HEK293 (cell line): ENCODE results near the gene IL1RAPL1.

Experiments
- CTCF ChIA-PET: fragments of 350-600 bp; formaldehyde crosslinking; extraction: SDS; loops from one replicate; lab custom pipeline; 2021; ENCODE audit warnings: antibody characterized with exemption; lab: Yijun Ruan, JAX
- POLR2A ChIA-PET: fragments of 300-600 bp; formaldehyde crosslinking; extraction: SDS; loops from one replicate; lab custom pipeline; 2020; ENCODE audit warnings: antibody characterized with exemption, inconsistent platforms; lab: Yijun Ruan, JAX
- H3K27ac ChIP-seq: fragments of 200-500 bp; sonication (Bioruptor generic); 2 replicates; pipeline ENCODE4 v1.5.1; 2014; ENCODE audit warnings: low read depth, low read length, control low read depth, inconsistent platforms; ENCODE audit errors: extremely low read depth
- H3K36me3 ChIP-seq, 2 experiments: fragments of 200-500 bp in 1 of 2; sonication (Bioruptor generic) in 1 of 2; 1 replicate in 1 of 2; 2 replicates in 1 of 2; pipeline ENCODE4 v1.5.1; 2014 to 2017; ENCODE audit warnings: inconsistent platforms in 2 of 2, low read length in 2 of 2; ENCODE audit not compliant: control insufficient read depth in 2 of 2, insufficient read depth in 1 of 2
- H3K4me1 ChIP-seq: fragments of 200-500 bp; sonication (Bioruptor generic); 2 replicates; pipeline ENCODE4 v1.5.1; 2014; ENCODE audit warnings: mild to moderate bottlenecking, low read length, inconsistent platforms; ENCODE audit not compliant: control insufficient read depth, insufficient read depth
- H3K4me3 ChIP-seq: 2 replicates; pipeline ENCODE4 v1.5.1; 2011; ENCODE audit warnings: low read depth, mild to moderate bottlenecking, control low read depth, low read length, moderate library complexity
- H3K9me3 ChIP-seq: fragments of 200-500 bp; sonication (Bioruptor generic); 2 replicates; pipeline ENCODE4 v1.5.1; 2014; ENCODE audit warnings: low read depth, low read length, inconsistent platforms; ENCODE audit not compliant: control insufficient read depth, insufficient read depth
- AEBP2 ChIP-seq: fragments of 450-650 bp; formaldehyde crosslinking; IDR thresholded peaks from 2 replicates; pipeline ENCODE4 v1.5.1; 2016; ENCODE audit warnings: missing biosample characterization, missing genetic modification characterization, borderline replicate concordance
- EGR2 ChIP-seq: fragments of 450-650 bp; formaldehyde crosslinking; IDR thresholded peaks from 2 replicates; pipeline ENCODE4 v1.5.1; 2016; ENCODE audit warnings: low read depth, missing biosample characterization, missing genetic modification characterization
- GLI2 ChIP-seq: fragments of 450-650 bp; formaldehyde crosslinking; IDR thresholded peaks from 2 replicates; pipeline ENCODE4; 2017; ENCODE audit warnings: missing biosample characterization, missing genetic modification characterization, low read depth, borderline replicate concordance
- GLIS1 ChIP-seq: fragments of 450-650 bp; formaldehyde crosslinking; IDR thresholded peaks from 2 replicates; pipeline ENCODE4 v1.5.1; 2016; ENCODE audit warnings: missing biosample characterization, missing genetic modification characterization
- INSM2 ChIP-seq: fragments of 450-650 bp; formaldehyde crosslinking; IDR thresholded peaks from 2 replicates; pipeline ENCODE4 v1.5.1; 2016; ENCODE audit warnings: missing biosample characterization, missing genetic modification characterization
- KLF16 ChIP-seq: fragments of 450-650 bp; formaldehyde crosslinking; IDR thresholded peaks from 2 replicates; pipeline ENCODE4 v1.5.1; 2017; ENCODE audit warnings: missing biosample characterization, missing genetic modification characterization
- SCRT1 ChIP-seq: fragments of 450-650 bp; formaldehyde crosslinking; IDR thresholded peaks from 2 replicates; pipeline ENCODE4 v1.5.1; 2016; ENCODE audit warnings: missing biosample characterization, missing genetic modification characterization, borderline replicate concordance
- SETDB1 ChIP-seq: IDR thresholded peaks from one replicate; pipeline ENCODE4 v1.6.1; 2017; ENCODE audit warnings: mild to moderate bottlenecking, low read length, moderate library complexity, mixed read lengths; ENCODE audit not compliant: insufficient read length
- WT1 ChIP-seq: fragments of 450-650 bp; formaldehyde crosslinking; IDR thresholded peaks from 2 replicates; pipeline ENCODE4 v1.5.1; 2016; ENCODE audit warnings: missing biosample characterization, missing genetic modification characterization
- ZBTB49 ChIP-seq: fragments of 450-650 bp; formaldehyde crosslinking; IDR thresholded peaks from 2 replicates; pipeline ENCODE4 v1.5.1; 2016; ENCODE audit warnings: missing biosample characterization, missing genetic modification characterization, low read depth
- ZBTB8A ChIP-seq: fragments of 450-650 bp; formaldehyde crosslinking; IDR thresholded peaks from 2 replicates; pipeline ENCODE4 v1.5.1; 2016; ENCODE audit warnings: missing biosample characterization, missing genetic modification characterization
- ZFP41 ChIP-seq: fragments of 450-650 bp; formaldehyde crosslinking; IDR thresholded peaks from 2 replicates; pipeline ENCODE4 v1.5.1; 2016; ENCODE audit warnings: missing biosample characterization, missing genetic modification characterization, borderline replicate concordance
- ZFP69B ChIP-seq: fragments of 450-650 bp; formaldehyde crosslinking; IDR thresholded peaks from 2 replicates; pipeline ENCODE4 v1.5.1; 2016; ENCODE audit warnings: missing biosample characterization, missing genetic modification characterization
- ZNF114 ChIP-seq: fragments of 450-650 bp; formaldehyde crosslinking; IDR thresholded peaks from 2 replicates; pipeline ENCODE4 v1.5.0; 2017; ENCODE audit warnings: missing biosample characterization, missing genetic modification characterization
- ZNF16 ChIP-seq: fragments of 450-650 bp; formaldehyde crosslinking; IDR thresholded peaks from 2 replicates; pipeline ENCODE4 v1.5.1; 2016; ENCODE audit warnings: low read depth, missing biosample characterization, missing genetic modification characterization
- ZNF174 ChIP-seq: fragments of 450-650 bp; formaldehyde crosslinking; IDR thresholded peaks from 2 replicates; pipeline ENCODE4 v1.5.0; 2017; ENCODE audit warnings: missing biosample characterization, mild to moderate bottlenecking, missing genetic modification characterization
- ZNF266 ChIP-seq: fragments of 450-650 bp; formaldehyde crosslinking; IDR thresholded peaks from 2 replicates; pipeline ENCODE4 v1.5.1; 2016; ENCODE audit warnings: missing biosample characterization, missing genetic modification characterization, low read depth
- ZNF302 ChIP-seq: fragments of 450-650 bp; formaldehyde crosslinking; IDR thresholded peaks from 2 replicates; pipeline ENCODE4 v1.5.1; 2016; ENCODE audit warnings: missing biosample characterization, missing genetic modification characterization, low read depth
- ZNF366 ChIP-seq: fragments of 450-650 bp; formaldehyde crosslinking; conservative IDR thresholded peaks from 2 replicates; pipeline ENCODE4 v1.5.1; 2016; ENCODE audit warnings: missing biosample characterization, missing genetic modification characterization
- ZNF394 ChIP-seq: fragments of 450-650 bp; formaldehyde crosslinking; IDR thresholded peaks from 2 replicates; pipeline ENCODE4 v1.5.1; 2016; ENCODE audit warnings: missing biosample characterization, missing genetic modification characterization, mild to moderate bottlenecking, moderate library complexity, borderline replicate concordance
- ZNF416 ChIP-seq: fragments of 450-650 bp; formaldehyde crosslinking; IDR thresholded peaks from 2 replicates; pipeline ENCODE4 v1.5.1; 2016; ENCODE audit warnings: missing biosample characterization, missing genetic modification characterization
- ZNF48 ChIP-seq: fragments of 450-650 bp; formaldehyde crosslinking; IDR thresholded peaks from 2 replicates; pipeline ENCODE4 v1.5.1; 2016; ENCODE audit warnings: missing biosample characterization, missing genetic modification characterization
- ZNF514 ChIP-seq: fragments of 450-650 bp; formaldehyde crosslinking; IDR thresholded peaks from 2 replicates; pipeline ENCODE4 v1.5.1; 2016; ENCODE audit warnings: missing biosample characterization, missing genetic modification characterization
- ZNF580 ChIP-seq: fragments of 450-650 bp; formaldehyde crosslinking; IDR thresholded peaks from 2 replicates; pipeline ENCODE4 v1.5.1; 2016; ENCODE audit warnings: missing biosample characterization, missing genetic modification characterization
- ZNF585B ChIP-seq: fragments of 450-650 bp; formaldehyde crosslinking; IDR thresholded peaks from 2 replicates; pipeline ENCODE4 v1.5.1; 2016; ENCODE audit warnings: missing biosample characterization, missing genetic modification characterization
- ZNF596 ChIP-seq: fragments of 450-650 bp; IDR thresholded peaks from 2 replicates; pipeline ENCODE4 v1.5.0; 2018; ENCODE audit warnings: missing biosample characterization, mild to moderate bottlenecking, missing genetic modification characterization, moderate library complexity
- ZNF664 ChIP-seq: fragments of 450-650 bp; formaldehyde crosslinking; IDR thresholded peaks from 2 replicates; pipeline ENCODE4 v1.5.1; 2016; ENCODE audit warnings: missing biosample characterization, missing genetic modification characterization
- ZNF776 ChIP-seq: fragments of 450-650 bp; formaldehyde crosslinking; IDR thresholded peaks from 2 replicates; pipeline ENCODE4 v1.5.0; 2017; ENCODE audit warnings: missing biosample characterization, missing genetic modification characterization, borderline replicate concordance
- ZNF777 ChIP-seq: fragments of 450-650 bp; formaldehyde crosslinking; IDR thresholded peaks from 2 replicates; pipeline ENCODE4 v1.5.1; 2017; ENCODE audit warnings: missing biosample characterization, missing genetic modification characterization, borderline replicate concordance
- ZNF830 ChIP-seq: fragments of 450-650 bp; IDR thresholded peaks from 2 replicates; pipeline ENCODE4 v1.5.0; 2018; ENCODE audit warnings: missing biosample characterization, missing genetic modification characterization, low read depth, mild to moderate bottlenecking, moderate library complexity
- ZSCAN23 ChIP-seq: fragments of 450-650 bp; formaldehyde crosslinking; IDR thresholded peaks from 2 replicates; pipeline ENCODE4 v1.5.1; 2016; ENCODE audit warnings: missing biosample characterization, missing genetic modification characterization

Gene IL1RAPL1

GRCh38 chrX:29926056-29926455, 1338.8 kb downstream of the IL1RAPL1 start:
- Histone ChIP-seq H3K4me3 (no peak overlapping the region), H3K36me3 (no peaks in the 10 kb centered on the region), H3K9me3 (no peaks in the 10 kb centered on the region), H3K4me1 (no peaks in the 10 kb centered on the region), H3K27ac (no peak overlapping the region)
- CTCF ChIA-PET: no interaction called here
- POLR2A ChIA-PET: no interaction called here
- TF ChIP-seq ZSCAN23: no peak
- TF ChIP-seq ZNF266 (tag by site-specific recombination): no peak
- TF ChIP-seq ZNF596 (tag by site-specific recombination): no peak
- TF ChIP-seq ZNF585B (tag by site-specific recombination): no peak
- no peak for TF ChIP-seq ZNF514 (tag by site-specific recombination)
- TF ChIP-seq GLIS1 (tag by site-specific recombination): no peak
- TF ChIP-seq ZNF302 (tag by site-specific recombination): no peak
- no peak for TF ChIP-seq ZNF664 (tag by site-specific recombination)
- TF ChIP-seq ZNF366 (tag by site-specific recombination): no peak
- TF ChIP-seq INSM2 (tag by site-specific recombination): no peak
- TF ChIP-seq EGR2: no peak
- TF ChIP-seq ZNF16: no peak
- no peak for TF ChIP-seq ZNF114 (tag by site-specific recombination)
- no peak for TF ChIP-seq KLF16 (tag by site-specific recombination)
- no peak for TF ChIP-seq SETDB1
- TF ChIP-seq ZNF580 (tag by site-specific recombination): no peak
- TF ChIP-seq ZNF416 (tag by site-specific recombination): no peak
- TF ChIP-seq ZFP69B: no peak
- TF ChIP-seq ZNF776 (tag by site-specific recombination): no peak

GRCh38 chrX:29926659-29927058, 1339.4 kb downstream of the IL1RAPL1 start:
- POLR2A ChIA-PET: no interaction called here
- Histone ChIP-seq H3K4me3 (no peak overlapping the region), H3K36me3 (no peaks in the 10 kb centered on the region), H3K27ac (no peak overlapping the region), H3K4me1 (no peaks in the 10 kb centered on the region), H3K9me3 (no peaks in the 10 kb centered on the region)
- CTCF ChIA-PET: no interaction called here
- no peak for TF ChIP-seq ZNF16
- no peak for TF ChIP-seq ZNF394
- no peak for TF ChIP-seq ZFP41 (tag by site-specific recombination)
- TF ChIP-seq ZBTB8A: no peak
- no peak for TF ChIP-seq KLF16 (tag by site-specific recombination)
- no peak for TF ChIP-seq ZNF830 (tag by site-specific recombination)
- TF ChIP-seq SCRT1 (tag by site-specific recombination): no peak
- no peak for TF ChIP-seq ZNF48
- no peak for TF ChIP-seq WT1 (tag by site-specific recombination)
- TF ChIP-seq GLI2: no peak
- no peak for TF ChIP-seq ZNF174 (tag by site-specific recombination)
- no peak for TF ChIP-seq ZNF777
- no peak for TF ChIP-seq AEBP2 (tag by site-specific recombination)
- no peak for TF ChIP-seq ZBTB49 (tag by site-specific recombination)
